Natural killer cell treated with Interleukin-12 subunit alpha and Interleukin-12 subunit beta and Interleukin-15 and Interleukin-18, amount 100 ng/mL, for 72 hours (primary cell): Measurements from ENCODE around the gene FZR1. TPM values are rescaled to one million over a fixed set of nuclear protein-coding genes. Genes with fewer than 3 reads are reported as not detected.
A peak's percentile ranks its signal among the peaks of the same experiment; 100 is the strongest.

ENCODE experiments used
- ATAC-seq, 2 donors: fragments of 150-1000 bp; cut with Tn5 transposase in 1 of 2; sonication (Bioruptor Pico), chemical (Tn5 transposase) in 1 of 2; 2 replicates each; pipeline ENCODE4 v1.10.0; 2021
- DNase-seq: peaks from one replicate; pipeline ENCODE4 v3.0.0; 2022; ENCODE audit warnings: low spot score
- H3K27ac Mint-ChIP-seq, 2 donors: 1 replicate in 1 of 2; 2 replicates in 1 of 2; pipeline ENCODE4 v1.8.0; 2022; ENCODE audit warnings: mixed read lengths in 2 of 2, mild to moderate bottlenecking in 1 of 2, moderate library complexity in 1 of 2
- H3K27me3 Mint-ChIP-seq, 2 donors: 1 replicate in 1 of 2; 2 replicates in 1 of 2; pipeline ENCODE4 v1.8.0; 2022; ENCODE audit warnings: mixed read lengths in 2 of 2
- H3K36me3 Mint-ChIP-seq: one replicate; pipeline ENCODE4 v1.8.0; 2022; ENCODE audit warnings: mixed read lengths
- H3K4me1 Mint-ChIP-seq, 2 donors: 1 replicate in 1 of 2; 2 replicates in 1 of 2; pipeline ENCODE4 v1.8.0; 2022; ENCODE audit warnings: low read depth in 2 of 2, mixed read lengths in 2 of 2, mild to moderate bottlenecking in 1 of 2
- H3K4me3 Mint-ChIP-seq: one replicate; pipeline ENCODE4 v1.8.0; 2022; ENCODE audit warnings: mixed read lengths
- H3K9me3 Mint-ChIP-seq: 2 replicates; pipeline ENCODE4 v1.8.0; 2022; ENCODE audit warnings: mixed read lengths
- total RNA-seq, 2 donors: library from RNA; stranded (reverse); gene quantifications; one replicate each; pipeline ENCODE4 v1.2.3, GENCODE V29; 2022

Gene FZR1
- total RNA-seq, 2 donors from 2014 or later = 51.4 to 63.0 TPM

- Mint-ChIP-seq H3K36me3 (no peaks in the 10 kb centered on the region), H3K27me3 (no peaks in the 10 kb centered on the region), H3K27ac (no peak overlapping the region), H3K9me3 (no peaks in the 10 kb centered on the region), H3K4me1 (peaks cover 17% of the 10 kb centered on the region in 2 donors), H3K4me3 (peak overlapping the region; percentile 66)
- no peak for DNase-seq
- peak; percentile 67 to 78 for ATAC-seq
Observed at GRCh38 chr19:3479177-3479833, 26.8 kb upstream of the FZR1 start.

GRCh38 chr19:3479834-3480215 lies 26.3 kb upstream of the FZR1 start:
- H3K36me3 Mint-ChIP-seq = no peaks in the 10 kb centered on the region
- H3K9me3 Mint-ChIP-seq = no peaks in the 10 kb centered on the region
- H3K4me3 Mint-ChIP-seq = no peak overlapping the region
- ATAC-seq (peak; percentile 29 to 52), DNase-seq (no peak)
- peaks cover 17 to 20% of the 10 kb centered on the region in 2 donors for H3K4me1 Mint-ChIP-seq
- H3K27ac Mint-ChIP-seq = no peak overlapping the region
- no peaks in the 10 kb centered on the region for H3K27me3 Mint-ChIP-seq

- H3K27ac Mint-ChIP-seq = no peak within 1 kb of the TSS
- no peak for ATAC-seq
- H3K27me3 Mint-ChIP-seq = no peaks in the 10 kb centered on the region
- H3K36me3 Mint-ChIP-seq = no peaks in the 10 kb centered on the region
- no peak for DNase-seq
- H3K4me3 Mint-ChIP-seq = peak within 1 kb of the TSS; percentile 66
- H3K9me3 Mint-ChIP-seq = no peaks in the 10 kb centered on the region
- H3K4me1 Mint-ChIP-seq = peaks cover 17 to 22% of the 10 kb centered on the region in 2 donors
Observed at GRCh38 chr19:3480383-3481091, 25.6 kb upstream of the FZR1 start, which contains the start of gene SMIM24. TSS of gene SMIM24 (minus strand) at chr19:3480525. CDS start at chr19:3480463, 62 bp downstream.

- H3K4me1 Mint-ChIP-seq = peaks cover 17 to 22% of the 10 kb centered on the region in 2 donors
- no peak overlapping the region for H3K27ac Mint-ChIP-seq
- H3K36me3 Mint-ChIP-seq = no peaks in the 10 kb centered on the region
- no peaks in the 10 kb centered on the region for H3K9me3 Mint-ChIP-seq
- no peak for ATAC-seq
- no peak overlapping the region for H3K4me3 Mint-ChIP-seq
- H3K27me3 Mint-ChIP-seq = no peaks in the 10 kb centered on the region
- no peak for DNase-seq
Observed at GRCh38 chr19:3481241-3482090, 24.6 kb upstream of the FZR1 start.

- ATAC-seq (no peak), DNase-seq (no peak)
- Mint-ChIP-seq H3K4me1 (peaks cover 17 to 22% of the 10 kb centered on the region in 2 donors), H3K9me3 (no peaks in the 10 kb centered on the region), H3K36me3 (no peaks in the 10 kb centered on the region), H3K4me3 (no peak overlapping the region), H3K27ac (no peak overlapping the region), H3K27me3 (no peaks in the 10 kb centered on the region)
Observed at GRCh38 chr19:3482507-3483225, 23.4 kb upstream of the FZR1 start.

GRCh38 chr19:3483226-3483628 lies 22.9 kb upstream of the FZR1 start, which contains the start of gene SMIM44:
TSS of gene SMIM44 (minus strand) at chr19:3483441. CDS start at chr19:3483403, 38 bp downstream.
- Mint-ChIP-seq H3K27ac (no peak within 1 kb of the TSS), H3K36me3 (no peaks in the 10 kb centered on the region), H3K4me3 (no peak within 1 kb of the TSS), H3K4me1 (peaks cover 12 to 18% of the 10 kb centered on the region in 2 donors), H3K9me3 (no peaks in the 10 kb centered on the region), H3K27me3 (no peaks in the 10 kb centered on the region)
- ATAC-seq (no peak), DNase-seq (no peak)

- Mint-ChIP-seq H3K36me3 (no peaks in the 10 kb centered on the region), H3K9me3 (no peaks in the 10 kb centered on the region), H3K27me3 (no peaks in the 10 kb centered on the region), H3K4me1 (no peaks in the 10 kb centered on the region), H3K27ac (no peak overlapping the region), H3K4me3 (no peak overlapping the region)
- ATAC-seq (no peak), DNase-seq (no peak)
Observed at GRCh38 chr19:3491396-3492119, 14.6 kb upstream of the FZR1 start.

- Mint-ChIP-seq H3K27me3 (no peaks in the 10 kb centered on the region), H3K27ac (no peak overlapping the region), H3K9me3 (no peaks in the 10 kb centered on the region), H3K4me3 (no peak overlapping the region), H3K36me3 (no peaks in the 10 kb centered on the region), H3K4me1 (peaks cover 0 to 4% of the 10 kb centered on the region in 2 donors)
- no peak for ATAC-seq
- no peak for DNase-seq
Observed at GRCh38 chr19:3492131-3492839, 13.8 kb upstream of the FZR1 start.

GRCh38 chr19:3492919-3493318 lies 13.2 kb upstream of the FZR1 start:
- DNase-seq = no peak
- no peak for ATAC-seq
- Mint-ChIP-seq H3K4me1 (peaks cover 2 to 4% of the 10 kb centered on the region in 2 donors), H3K9me3 (no peaks in the 10 kb centered on the region), H3K27me3 (no peaks in the 10 kb centered on the region), H3K27ac (no peak overlapping the region), H3K4me3 (no peak overlapping the region), H3K36me3 (no peaks in the 10 kb centered on the region)

GRCh38 chr19:3493651-3494050 lies 12.5 kb upstream of the FZR1 start:
- no peak for DNase-seq
- Mint-ChIP-seq H3K4me1 (peaks cover 5 to 6% of the 10 kb centered on the region in 2 donors), H3K27ac (no peak overlapping the region), H3K36me3 (no peaks in the 10 kb centered on the region), H3K27me3 (no peaks in the 10 kb centered on the region), H3K9me3 (no peaks in the 10 kb centered on the region), H3K4me3 (no peak overlapping the region)
- ATAC-seq = no peak

- no peak overlapping the region for H3K27ac Mint-ChIP-seq
- peaks cover 7 to 8% of the 10 kb centered on the region in 2 donors for H3K4me1 Mint-ChIP-seq
- ATAC-seq (peak in 1 of 2 donors; percentile 39), DNase-seq (no peak)
- H3K9me3 Mint-ChIP-seq = no peaks in the 10 kb centered on the region
- no peaks in the 10 kb centered on the region for H3K27me3 Mint-ChIP-seq
- no peak overlapping the region for H3K4me3 Mint-ChIP-seq
- no peaks in the 10 kb centered on the region for H3K36me3 Mint-ChIP-seq
Observed at GRCh38 chr19:3494051-3494450, 12.1 kb upstream of the FZR1 start.

GRCh38 chr19:3494559-3494958 lies 11.6 kb upstream of the FZR1 start:
- DNase-seq (no peak), ATAC-seq (no peak)
- Mint-ChIP-seq H3K4me1 (peaks cover 11% of the 10 kb centered on the region in 2 donors), H3K27ac (no peak overlapping the region), H3K9me3 (no peaks in the 10 kb centered on the region), H3K36me3 (no peaks in the 10 kb centered on the region), H3K4me3 (no peak overlapping the region), H3K27me3 (no peaks in the 10 kb centered on the region)
